ENCODE results near the gene KLHDC8A.
"Not testable (repeated sequence)": the region's sequence is repeated elsewhere in the genome, so short reads cannot be mapped to it uniquely, and the experiment has no call there.

KLHDC8A gene

DNA sequence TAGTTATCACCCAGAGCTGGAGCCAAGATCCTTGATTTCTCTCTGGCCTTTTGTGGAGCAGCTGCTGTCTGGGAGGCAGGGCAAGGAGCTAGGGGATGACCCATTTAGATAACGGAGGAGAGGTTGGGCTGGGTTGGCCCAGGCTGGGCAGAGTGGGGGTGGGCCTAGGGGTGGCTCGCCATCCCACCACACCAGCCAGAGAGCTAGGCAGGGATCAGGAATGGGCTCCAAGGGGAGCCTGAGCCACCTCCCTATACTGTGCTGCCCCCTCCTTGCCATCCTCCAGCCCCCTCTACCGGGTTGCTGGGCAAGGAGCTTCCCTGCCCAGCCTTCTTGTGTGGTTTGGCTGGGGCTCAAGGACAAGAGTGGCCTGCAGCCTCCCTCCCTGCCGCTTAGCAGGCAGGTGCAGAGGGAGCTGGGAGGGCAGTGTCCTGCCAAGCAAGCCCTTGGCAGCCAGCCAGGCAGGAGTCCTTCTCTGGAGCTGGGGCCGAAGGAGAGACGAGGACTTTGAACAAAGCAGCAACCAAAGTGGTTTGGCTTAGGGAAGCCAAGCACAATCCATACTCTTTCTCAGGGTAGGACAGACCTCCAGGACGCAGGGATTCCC lies 39.3 kb downstream of the KLHDC8A start:
- no peak for DNase-seq

DNA sequence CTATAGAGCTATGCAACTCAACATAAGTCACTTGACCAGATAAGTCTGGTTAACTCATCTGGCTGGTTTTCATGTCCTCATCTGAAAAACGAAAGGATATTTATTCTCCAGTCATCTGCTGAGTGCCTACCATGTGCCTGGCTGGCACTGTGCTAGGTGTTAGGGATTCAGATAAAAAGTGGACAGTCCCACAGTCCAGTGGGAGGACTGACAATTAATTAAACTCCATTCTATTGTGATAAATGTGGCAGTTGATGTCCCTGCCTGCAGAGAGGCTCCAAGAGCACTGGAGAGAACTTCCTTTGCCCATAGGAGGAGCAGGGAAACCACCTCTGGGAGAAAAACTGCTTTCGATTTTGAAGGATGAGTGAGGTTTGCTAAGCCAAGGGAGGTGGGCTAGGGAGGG lies 40.6 kb downstream of the KLHDC8A start:
- DNase-seq: no peak

DNA sequence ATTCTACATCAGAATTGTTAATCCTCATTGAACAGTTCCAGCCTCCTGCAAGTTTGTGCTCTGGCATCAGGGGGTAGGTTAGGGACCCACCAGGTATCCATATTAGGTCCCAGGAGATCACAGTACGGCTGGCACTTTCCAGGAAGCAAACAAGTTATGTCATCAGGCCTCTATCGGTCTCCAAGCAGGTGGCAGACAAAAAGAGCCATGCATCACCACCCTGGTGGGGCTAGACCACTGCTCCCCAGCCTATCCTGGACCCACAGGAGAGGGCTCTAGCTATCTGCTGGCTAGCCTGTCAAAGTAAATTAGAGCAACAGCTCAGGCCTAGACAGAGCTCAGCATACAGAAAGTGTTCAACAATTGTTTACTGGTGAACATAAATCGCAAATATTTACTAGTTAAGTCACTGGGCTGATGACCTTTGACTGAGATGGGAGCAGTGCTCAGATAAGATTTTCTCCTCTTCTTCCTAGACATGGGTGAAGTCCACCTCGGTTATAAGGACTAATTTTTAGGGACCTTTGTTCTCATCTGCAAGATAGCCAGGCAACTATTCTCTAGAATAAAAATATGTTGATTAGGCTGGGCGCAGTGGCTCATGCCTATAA lies 41.6 kb downstream of the KLHDC8A start:
- no peak for DNase-seq

DNA sequence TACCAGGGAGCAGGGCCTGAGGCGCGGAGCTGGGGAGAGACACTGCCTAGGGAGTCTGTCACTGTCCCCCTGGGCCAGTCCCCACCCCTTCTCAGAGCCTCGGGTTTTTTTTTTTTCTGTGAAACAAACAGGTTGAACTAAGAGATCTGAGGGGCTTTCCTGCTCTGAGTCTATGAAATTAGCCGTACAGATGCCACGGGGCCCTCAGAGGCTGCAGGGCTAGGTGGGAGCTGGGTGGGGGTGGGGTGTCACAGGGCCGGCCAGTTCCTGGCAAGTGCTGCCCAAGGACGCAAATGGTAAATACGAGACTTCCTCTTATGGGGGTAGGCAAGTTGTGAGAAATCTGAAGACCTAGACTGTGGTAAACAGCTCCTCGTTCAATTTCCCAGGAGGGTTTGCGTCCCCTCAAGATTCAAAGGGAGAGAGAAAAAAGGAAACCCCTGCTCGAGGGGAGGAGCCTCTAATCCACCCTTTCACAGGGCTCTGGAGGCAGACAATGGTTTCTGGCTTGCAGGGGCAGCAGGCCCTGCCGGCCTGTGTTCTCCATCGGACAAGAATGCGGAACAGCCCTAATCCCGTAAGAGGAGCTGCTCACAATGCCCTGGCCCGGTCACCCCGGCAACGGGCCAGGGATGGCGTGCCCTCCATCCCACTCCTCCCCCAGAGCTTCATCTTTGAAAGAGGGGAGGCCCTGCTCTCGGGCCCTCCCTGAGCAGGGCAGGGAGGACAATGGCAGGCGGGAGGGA lies 43.0 kb downstream of the KLHDC8A start:
- DNase-seq: no peak

DNA sequence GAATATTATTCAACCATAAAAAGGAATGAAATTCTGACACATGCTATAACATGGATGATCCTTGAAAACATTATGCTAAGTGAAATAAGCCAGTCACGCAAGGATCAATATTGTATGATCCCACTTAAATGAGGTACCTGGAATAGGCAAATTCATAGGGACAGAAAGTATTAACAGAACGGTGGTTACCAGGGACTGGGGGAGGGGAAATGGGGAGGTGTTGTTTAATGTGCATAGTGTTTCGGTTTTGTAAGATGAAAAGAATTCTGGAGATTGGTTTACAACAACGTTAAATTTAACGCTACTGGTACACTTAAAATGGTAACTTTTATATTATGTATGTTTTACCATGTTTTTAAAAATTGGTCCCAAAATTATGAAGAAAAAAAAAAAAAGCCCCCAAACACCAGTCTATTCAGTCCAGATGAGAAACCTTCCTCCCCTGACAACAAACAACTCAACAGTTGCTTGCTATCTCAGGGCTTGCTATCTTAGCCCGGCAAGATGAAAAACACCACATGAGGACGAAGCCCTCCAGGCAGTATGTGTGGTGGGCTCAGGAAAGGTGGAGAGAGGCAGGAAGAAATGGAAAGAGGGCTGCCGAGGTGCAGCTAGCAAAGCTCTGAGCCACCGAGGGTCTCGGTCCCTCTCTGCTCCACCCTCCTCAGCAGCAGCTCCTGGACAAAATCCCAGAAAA lies 43.7 kb downstream of the KLHDC8A start:
- DNase-seq: no peak

DNA sequence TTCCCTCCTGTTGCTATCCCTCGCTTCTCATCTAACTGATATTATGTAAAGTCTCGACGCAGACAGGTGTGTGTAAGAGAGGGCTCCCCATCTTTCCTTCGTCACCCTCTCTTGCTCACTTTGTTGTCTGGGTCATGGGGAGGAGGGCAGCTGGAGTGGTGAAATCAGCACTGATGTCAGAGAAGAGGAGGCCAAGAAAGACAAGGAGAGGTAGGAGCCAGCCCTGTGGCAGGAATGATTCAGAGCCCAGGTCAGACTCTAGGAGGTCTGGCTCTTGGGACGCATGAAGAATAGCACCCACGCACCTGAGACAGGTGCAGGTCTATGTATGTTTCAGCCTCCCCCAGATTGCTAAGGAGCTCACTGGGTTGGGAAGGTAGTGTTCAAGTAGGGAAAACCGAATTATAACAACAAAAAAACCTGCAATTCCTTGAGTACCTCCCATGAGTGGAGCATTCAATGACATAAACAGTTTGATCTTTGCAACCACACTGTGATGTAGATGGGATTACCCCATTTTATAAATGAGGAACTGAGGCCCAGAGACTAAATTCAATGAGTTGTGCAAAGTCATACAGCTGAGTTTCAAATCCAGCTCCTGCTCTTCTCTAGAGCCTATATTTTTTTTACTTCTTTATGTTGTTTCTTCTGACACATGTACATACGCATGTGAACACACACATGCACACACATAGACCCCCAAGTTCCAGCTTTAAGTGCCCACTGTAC lies 45.6 kb downstream of the KLHDC8A start:
- no peak for DNase-seq

DNA sequence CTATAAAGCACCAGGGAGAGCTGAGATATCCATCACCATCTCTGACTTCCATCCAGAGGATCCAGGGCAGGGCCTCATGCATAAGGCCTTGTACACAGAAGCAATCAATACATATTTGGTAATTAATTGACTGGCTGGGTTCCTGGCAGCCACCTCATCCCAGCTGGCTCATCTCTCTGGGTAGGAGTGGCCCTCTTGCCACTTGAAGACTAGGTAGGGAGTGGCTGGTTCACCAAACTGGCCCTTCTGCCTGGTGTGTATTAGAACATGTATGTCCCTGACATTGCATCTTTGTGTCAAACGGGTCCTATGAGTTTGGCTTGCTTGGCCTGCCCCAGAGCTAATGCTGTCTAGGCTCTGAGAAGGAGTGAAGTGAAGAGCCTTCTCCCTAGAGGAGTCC lies 47.0 kb downstream of the KLHDC8A start:
- DNase-seq: no peak

DNA sequence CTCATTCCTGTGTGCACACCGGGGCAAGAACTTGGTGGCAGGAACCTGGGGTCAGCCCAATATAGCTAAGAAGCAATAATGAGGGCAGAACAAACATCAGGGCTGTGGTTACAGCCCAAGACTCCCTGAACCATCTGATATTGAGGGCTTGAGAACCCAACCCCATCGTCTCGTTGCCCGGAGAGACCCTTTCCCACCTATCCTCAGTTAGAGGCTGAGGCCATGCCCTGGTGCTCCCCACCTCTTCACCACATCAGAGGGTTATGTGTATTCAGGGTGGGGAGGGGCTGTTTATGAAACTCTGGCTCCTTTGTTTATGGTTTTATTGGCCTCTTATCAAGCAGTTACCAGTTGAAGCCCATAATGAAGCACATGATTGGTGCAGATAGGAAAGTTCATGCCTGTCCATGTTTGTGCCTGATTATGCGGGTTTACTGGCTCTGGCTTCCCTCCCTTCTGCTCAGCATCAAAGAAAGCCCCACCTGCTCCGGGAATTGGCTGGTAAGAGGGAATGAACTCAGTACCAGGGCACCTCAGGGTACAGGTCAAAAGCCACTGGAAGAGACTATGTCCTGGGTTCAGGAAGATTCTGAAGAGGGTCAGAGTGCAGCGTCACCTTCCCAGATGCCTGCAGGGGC lies 49.7 kb downstream of the KLHDC8A start:
- DNase-seq: no peak

DNA sequence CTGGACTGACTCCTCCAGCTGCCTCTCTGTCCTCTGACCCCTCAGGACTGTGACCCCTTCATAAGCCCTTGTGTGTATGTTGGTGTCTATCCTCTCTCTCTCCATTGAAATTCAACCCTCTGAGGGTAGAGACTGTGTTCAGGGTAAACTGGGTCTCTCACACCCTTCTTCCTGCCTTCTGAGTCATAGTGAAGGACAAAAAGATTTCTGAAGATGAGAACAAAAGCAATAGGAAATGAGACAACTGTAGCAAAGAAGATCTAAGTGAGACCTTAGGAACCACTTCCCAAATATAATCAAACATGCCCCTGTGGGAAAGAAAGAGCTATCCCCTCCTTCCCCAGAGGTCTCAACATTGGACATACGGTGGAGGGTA lies 52.0 kb downstream of the KLHDC8A start:
- DNase-seq: no peak

DNA sequence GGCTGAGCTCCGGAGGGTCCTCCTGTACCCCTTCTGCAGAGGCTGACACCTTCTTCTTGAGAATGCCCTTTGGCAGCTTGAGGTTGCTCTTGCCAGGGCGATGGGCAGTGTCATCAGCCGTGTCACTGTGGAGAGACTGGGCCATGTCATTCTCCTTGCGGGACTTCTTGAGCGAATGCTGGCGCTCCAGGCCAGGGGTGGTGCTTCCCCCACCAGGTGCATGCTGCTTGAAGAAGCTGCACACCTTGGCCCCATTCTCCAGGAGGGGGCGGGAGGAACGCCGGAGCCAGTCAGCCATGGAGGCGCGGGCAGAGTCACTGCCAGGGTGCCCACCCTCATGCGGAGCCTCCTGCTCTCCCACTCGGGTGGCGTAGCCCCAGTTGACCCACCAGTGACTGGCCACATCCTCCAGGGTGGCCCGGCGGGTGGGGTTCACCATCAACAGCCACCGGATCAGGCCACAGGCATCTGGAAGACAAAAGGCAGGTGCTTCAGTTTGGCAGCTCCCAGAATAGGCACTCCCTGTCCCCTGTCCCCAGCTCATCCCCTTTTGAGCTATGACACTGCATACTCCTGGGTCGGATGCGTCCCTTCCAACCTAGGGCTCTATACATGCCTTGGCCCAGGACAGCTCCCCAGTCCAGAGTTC lies 52.6 kb downstream of the KLHDC8A start:
- DNase-seq: no peak

DNA sequence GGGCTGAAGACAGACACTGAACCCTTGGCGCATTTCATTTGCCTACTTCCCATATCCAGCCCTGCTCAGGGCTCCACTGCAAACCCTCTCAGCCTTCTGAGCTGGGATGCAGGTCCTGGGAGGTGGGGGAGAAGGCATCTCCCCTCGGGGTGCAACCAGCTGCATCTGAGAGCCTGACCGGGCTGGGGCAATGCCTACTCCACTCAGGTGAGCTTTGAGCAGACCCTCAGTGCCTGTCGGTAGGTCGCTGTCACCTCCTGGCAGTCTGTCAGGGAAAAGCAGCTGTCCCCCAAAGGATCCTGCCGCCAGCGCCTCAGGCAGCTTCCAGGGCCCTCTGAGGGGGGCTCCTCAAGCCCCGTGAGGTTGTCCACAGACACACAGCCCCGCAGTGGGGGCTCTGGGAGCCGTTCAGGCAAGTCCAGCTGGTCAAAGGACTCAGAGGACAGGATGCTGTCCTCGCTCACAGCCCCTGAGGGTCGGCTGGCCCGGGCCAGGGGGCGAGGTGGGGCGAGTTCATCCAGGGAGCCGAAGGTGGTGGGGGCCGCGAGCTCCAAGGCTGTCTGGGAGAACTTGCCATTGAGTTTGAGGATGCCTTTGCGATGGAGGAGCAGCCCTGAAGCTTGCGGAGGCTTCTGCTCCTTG lies 53.4 kb downstream of the KLHDC8A start:
- no peak for DNase-seq

DNA sequence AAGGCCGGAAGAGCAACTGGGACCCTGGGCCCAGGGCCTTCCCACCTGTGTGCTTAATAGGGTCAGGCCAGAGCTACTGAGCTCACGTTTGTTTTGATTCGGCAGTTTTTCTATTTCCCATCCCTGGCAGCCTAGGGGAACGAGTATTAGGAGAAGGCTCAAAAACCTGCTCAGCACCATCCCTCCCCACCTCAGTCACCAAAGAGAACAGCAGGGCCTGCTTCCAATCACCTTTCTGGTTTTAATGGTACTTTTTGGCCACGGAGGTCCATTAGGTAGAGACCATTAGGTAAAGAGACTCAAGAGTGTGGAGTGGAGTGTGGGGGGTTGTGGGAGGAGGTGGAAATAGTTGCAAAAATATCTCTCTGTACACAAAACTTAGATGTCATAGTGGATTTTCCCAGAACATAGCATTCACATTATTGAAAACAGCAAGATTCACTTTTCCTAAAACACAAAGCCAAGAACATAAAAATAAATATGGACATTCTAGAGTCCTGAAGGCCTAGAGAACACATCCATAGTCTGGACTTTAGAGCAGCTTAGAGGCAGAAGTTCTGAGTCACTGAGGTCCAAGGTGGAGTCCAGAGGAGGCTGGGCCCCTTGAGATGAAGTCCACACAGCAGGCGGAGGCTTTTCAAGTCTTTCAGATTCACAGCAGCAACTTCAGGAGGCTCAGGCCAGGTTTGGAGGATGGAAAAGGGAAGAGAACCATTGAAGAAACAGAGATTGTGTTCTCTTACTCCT lies 54.7 kb downstream of the KLHDC8A start:
- DNase-seq: no peak

DNA sequence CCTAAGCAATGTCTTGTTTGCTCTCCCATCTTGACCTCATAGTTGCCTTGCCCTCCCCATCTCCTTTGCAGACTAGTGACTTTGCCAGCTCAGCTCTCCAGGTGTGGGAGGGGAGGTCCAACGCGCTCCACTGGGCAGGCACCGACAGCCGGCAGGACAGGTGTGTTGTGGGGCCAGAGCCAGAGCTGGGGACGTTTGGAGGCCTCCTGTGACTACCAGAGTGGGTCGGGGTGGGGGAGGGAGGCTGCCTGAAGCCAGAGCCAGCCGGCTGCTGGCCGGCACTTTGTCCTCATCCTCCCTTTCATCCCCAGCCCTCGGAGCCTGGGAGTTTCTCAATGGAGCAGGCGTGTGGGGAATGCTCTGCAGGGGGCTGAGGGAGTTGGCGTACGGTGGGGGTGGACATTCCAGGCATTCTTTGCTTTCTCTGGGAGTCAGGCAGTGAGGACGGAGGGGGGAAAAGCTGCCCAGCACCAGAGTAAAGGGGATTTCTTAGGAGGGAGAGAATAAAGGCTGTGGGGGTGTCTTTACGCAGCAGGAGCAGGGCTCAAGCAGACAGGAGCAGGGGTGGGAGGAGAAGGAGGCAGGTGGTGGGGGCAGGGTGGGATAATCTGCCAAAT lies 55.4 kb downstream of the KLHDC8A start:
- DNase-seq: peak; percentile 66

DNA sequence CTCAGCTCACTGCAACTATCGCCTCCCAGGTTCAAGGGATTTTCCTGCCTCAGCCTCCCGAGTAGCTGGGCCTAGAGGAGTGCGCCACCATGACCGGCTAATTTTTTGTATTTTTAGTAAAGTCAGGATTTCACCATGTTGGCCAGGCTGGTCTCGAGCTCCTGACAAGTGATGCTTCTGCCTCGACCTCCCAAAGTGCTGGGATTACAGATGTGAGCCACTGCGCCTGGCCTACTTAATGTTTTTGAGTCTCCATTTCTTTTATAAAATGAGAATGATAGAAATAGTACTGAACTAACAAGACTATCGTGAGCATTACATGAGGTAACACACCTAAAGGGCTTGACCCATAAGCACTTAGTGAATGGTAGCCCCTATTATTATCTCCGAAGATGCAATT lies 56.6 kb downstream of the KLHDC8A start:
- DNase-seq: no peak

DNA sequence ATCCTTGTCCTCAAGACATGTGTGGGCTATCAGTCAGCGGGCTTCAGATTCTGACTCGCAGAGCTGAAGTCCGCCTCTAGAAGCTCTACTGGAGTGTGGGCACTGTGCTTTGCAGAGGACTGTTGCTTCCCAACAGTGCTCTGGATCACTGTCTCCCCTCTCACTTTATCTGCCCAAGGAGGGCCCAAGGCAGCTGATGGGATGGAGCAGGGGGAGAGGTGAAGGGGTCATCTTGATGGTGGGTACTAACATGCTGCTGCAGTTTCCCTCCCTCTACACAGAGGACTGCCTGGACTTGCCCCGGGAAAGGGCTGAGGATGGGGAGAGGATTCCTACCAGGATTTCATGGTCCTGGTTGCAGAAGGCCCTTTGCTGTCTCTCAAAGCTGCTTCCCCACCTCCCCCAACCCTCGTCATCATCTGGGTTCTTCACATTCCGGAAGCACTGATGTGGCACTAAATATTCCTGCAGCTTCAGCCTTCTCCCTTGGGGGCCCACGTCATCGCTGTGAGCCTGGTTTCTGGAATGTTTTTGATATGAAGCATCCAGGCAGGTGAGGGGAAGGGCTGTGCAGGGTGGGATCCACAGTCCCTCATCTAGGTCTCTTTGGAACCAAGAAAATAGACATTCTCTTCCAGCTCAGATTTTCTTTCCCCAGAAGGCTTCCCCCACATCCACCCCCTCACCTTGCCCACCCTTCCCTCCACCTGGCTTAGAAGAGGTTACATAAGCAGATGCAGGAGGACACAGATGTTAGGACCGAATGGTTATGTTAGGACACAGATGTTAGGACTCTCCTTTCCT lies 58.3 kb downstream of the KLHDC8A start:
- no peak for DNase-seq

DNA sequence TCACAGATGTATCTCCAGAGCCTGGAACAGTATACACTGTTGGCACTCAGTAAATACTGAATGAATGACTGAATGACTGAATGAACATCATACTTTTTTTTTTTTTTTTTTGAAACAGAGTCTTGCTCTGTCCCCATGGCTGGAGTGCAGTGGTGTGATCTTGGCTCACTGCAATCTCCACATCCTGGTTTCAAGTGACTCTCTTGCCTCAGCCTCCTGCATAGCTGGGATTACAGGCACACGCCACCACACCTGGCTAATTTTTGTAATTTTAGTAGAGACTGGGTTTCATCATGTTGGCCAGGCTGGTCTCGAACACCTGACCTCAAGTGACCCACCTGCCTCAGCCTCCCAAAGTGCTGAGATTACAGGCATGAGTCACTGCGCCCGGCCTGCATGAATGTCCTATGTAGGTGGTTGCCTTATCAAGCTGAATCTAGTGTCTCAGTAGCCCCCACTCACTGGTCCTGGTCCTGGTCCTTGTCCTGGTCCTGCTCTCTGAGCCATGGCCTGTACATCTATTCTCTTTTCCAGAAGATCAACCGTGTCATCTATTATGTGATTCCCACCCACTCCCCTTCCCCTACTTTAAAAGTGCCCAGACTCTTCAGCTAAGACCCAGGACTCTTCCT lies 59.1 kb downstream of the KLHDC8A start:
- not testable (repeated sequence) for DNase-seq

DNA sequence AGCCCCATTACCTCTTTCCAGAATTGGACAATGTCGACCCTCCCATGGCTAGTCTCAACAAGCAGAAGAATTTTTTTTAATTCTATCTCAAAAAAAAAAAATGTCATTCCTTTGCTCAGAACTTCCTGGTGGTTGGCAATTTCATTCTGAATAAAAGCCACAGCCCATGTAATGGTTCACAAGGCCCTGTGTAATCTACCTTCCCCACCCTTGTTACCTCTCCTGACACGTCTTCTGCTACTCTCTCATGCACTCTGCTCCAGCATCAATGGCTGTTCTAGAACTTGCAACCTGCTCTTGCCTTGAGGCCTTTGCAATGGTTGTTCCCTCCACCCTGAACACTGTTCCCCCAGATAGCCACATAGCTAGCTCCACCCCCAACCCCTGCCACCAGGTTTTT lies 60.6 kb downstream of the KLHDC8A start:
- DNase-seq: no peak

DNA sequence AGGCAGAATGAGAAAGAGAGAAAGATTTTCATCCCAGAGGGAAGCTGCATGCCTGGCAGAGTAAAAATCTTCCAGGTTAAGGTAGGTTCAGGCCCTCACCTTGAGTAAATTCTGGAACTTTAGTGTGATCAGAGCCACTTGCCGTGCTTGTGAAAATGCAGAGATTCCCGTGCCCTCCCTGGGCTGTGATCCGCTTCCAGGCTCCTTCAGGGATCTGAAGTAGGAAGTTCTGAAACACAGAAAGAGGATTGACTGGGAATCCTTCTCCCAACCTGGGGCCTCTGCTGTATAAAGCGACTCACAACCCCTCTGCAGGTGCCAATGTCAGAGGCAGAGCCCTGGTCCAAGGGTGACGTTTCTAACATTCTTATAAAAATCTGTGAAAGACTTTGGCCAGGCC lies 61.8 kb downstream of the KLHDC8A start:
- DNase-seq: no peak

All from 8988T (cell line).